ENCODE measurements around the gene NRAP. TPM values are rescaled to one million over a fixed set of nuclear protein-coding genes. Genes with fewer than 3 reads are reported as not detected.

NRAP gene
- total and polyA plus RNA-seq, 2 donors (not counting 3 experiments of a cell fraction or from before 2014, with no cell fraction given) = not detected

DNA sequence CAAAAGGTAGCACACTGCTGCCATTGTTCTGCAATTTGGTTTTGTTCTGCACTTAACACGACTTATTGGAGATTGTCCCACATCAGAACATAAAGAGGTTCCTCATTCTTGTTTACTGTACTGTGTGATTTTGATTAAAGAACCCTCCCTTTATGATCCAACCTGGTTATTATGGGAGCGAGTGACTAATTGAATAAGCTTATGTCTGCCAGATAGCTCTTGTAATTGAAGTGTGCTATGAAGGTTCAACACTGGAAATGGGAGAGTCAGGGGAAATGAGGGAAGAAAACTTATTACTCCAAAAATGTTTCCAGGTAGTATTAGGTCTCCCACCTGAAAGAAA, 49.8 kb upstream of the NRAP start:
- Histone ChIP-seq H3K79me2 (ENCODE audit: control insufficient read depth, insufficient read depth, low read length) (no peaks in the 10 kb centered on the region), H3K4me1 (ENCODE audit: control insufficient read depth, extremely low read depth, insufficient read depth, low read length) (peaks cover 11% of the 10 kb centered on the region), H3K27me3 (ENCODE audit: control insufficient read depth in 2 of 2, insufficient read depth in 2 of 2, low read length in 2 of 2) (no peaks in the 10 kb centered on the region), H3K27ac (ENCODE audit: insufficient read depth, low read depth, low read length) (no peak overlapping the region), H3K9ac (replicated peaks; ENCODE audit: extremely low read depth, insufficient read depth, low read length) (no peak overlapping the region), H3K9me3 (replicated peaks; ENCODE audit: control insufficient read depth, insufficient read depth, low read length) (no peaks in the 10 kb centered on the region), H3K9me1 (replicated peaks; ENCODE audit: control insufficient read depth, extremely low read depth, insufficient read depth, low read length) (no peaks in the 10 kb centered on the region), H4K20me1 (replicated peaks; ENCODE audit: control insufficient read depth, extremely low read depth, insufficient read depth, low read length) (no peaks in the 10 kb centered on the region), H3K4me3 (replicated peaks in 1 of 3; ENCODE audit: insufficient read depth in 1 of 3, low read depth in 1 of 3, low read length in 3 of 3) (no peak overlapping the region), H3K4me2 (ENCODE audit: insufficient read depth, low read length) (no peak overlapping the region), H2AFZ (ENCODE audit: low read depth, low read length) (no peak overlapping the region), H3K36me3 (ENCODE audit: control insufficient read depth in 2 of 2, extremely low read depth in 1 of 2, insufficient read depth in 2 of 2, low read length in 2 of 2) (peaks cover 2 to 3% of the 10 kb centered on the region in 2 experiments)
- dilution Hi-C loops (cut with MboI; ENCODE audit: extremely low pct_ligation_motif_present, low sequenced_read_pairs) (no loop called here), intact Hi-C loops (cut with micrococcal nuclease) (no loop called here)
- POLR2A ChIA-PET = no interaction called here
- no TSS peak for BruUV-seq (replicated peaks)
- TF ChIP-seq MYC (IDR thresholded peaks at IDR 0.05; ENCODE audit: low read depth, low read length) = no peak
- TF ChIP-seq, protein P1, sequence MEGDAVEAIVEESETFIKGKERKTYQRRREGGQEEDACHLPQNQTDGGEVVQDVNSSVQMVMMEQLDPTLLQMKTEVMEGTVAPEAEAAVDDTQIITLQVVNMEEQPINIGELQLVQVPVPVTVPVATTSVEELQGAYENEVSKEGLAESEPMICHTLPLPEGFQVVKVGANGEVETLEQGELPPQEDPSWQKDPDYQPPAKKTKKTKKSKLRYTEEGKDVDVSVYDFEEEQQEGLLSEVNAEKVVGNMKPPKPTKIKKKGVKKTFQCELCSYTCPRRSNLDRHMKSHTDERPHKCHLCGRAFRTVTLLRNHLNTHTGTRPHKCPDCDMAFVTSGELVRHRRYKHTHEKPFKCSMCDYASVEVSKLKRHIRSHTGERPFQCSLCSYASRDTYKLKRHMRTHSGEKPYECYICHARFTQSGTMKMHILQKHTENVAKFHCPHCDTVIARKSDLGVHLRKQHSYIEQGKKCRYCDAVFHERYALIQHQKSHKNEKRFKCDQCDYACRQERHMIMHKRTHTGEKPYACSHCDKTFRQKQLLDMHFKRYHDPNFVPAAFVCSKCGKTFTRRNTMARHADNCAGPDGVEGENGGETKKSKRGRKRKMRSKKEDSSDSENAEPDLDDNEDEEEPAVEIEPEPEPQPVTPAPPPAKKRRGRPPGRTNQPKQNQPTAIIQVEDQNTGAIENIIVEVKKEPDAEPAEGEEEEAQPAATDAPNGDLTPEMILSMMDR (IDR thresholded peaks at IDR 0.05; ENCODE audit: extremely low read depth in 1 of 2, insufficient read depth in 1 of 2, low read depth in 1 of 2, low read length in 2 of 2) = no peak
- TF ChIP-seq EZH2 (IDR thresholded peaks at IDR 0.05; ENCODE audit: borderline replicate concordance, low read depth, low read length, severe bottlenecking) = no peak
- no peak for TF ChIP-seq GATA2 (IDR thresholded peaks at IDR 0.05; ENCODE audit: insufficient read depth, insufficient read length, low read depth, low read length)
- no peak for TF ChIP-seq POLR2AphosphoS5 (IDR thresholded peaks at IDR 0.05; ENCODE audit: insufficient read depth, low read depth, low read length)
- no peak for TF ChIP-seq JUN (IDR thresholded peaks at IDR 0.05; ENCODE audit: borderline replicate concordance, insufficient read depth, insufficient read length, low read depth)
- no peak for TF ChIP-seq POLR2A (IDR thresholded peaks at IDR 0.05; ENCODE audit: low read depth, low read length)
- TF ChIP-seq FOS (IDR thresholded peaks at IDR 0.05; ENCODE audit: borderline replicate concordance, insufficient read depth, low read length) = no peak
- TF ChIP-seq, protein P2, sequence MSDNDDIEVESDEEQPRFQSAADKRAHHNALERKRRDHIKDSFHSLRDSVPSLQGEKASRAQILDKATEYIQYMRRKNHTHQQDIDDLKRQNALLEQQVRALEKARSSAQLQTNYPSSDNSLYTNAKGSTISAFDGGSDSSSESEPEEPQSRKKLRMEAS (IDR thresholded peaks at IDR 0.05; ENCODE audit: insufficient read depth, insufficient read length) = no peak
- DNase-seq (ENCODE audit: low read depth, low spot score) (no peak), FAIRE-seq (no peak)
- CTCF ChIA-PET = interaction anchor here (0.7 to 1.3 kb wide), 2 partner anchors 9 to 11 kb away, joined by 3 to 4 read pairs; no protein-coding TSS in a partner anchor

Measured in endothelial cell of umbilical vein (primary cell).